Mononuclear cell (primary cell): Measurements from ENCODE around the gene CTNNA3. TPM values are rescaled to one million over a fixed set of nuclear protein-coding genes. Genes with fewer than 3 reads are reported as not detected.

Experiments used
- H3K27me3 ChIP-seq: 2 replicates; pipeline ENCODE4 v1.6.0; 2011; ENCODE audit warnings: low read length, control low read depth; ENCODE audit not compliant: insufficient read depth
- H3K4me1 ChIP-seq: 2 replicates; pipeline ENCODE4 v1.5.1; 2011; ENCODE audit warnings: mild to moderate bottlenecking, low read length, control low read depth; ENCODE audit not compliant: insufficient read depth
- H3K4me3 ChIP-seq: 2 replicates; pipeline ENCODE4 v1.5.1; 2011; ENCODE audit warnings: mild to moderate bottlenecking, low read length, moderate library complexity
- H3K9me3 ChIP-seq: 2 replicates; pipeline ENCODE4 v1.5.1; 2011; ENCODE audit warnings: low read depth, mild to moderate bottlenecking, control low read depth, low read length
- total RNA-seq: library from RNA; depleted of rRNA; stranded (reverse); fragments of >200 nt; gene quantifications from one replicate; pipeline ENCODE4 v1.2.3, GENCODE V29; 2012

Gene CTNNA3
- total RNA-seq, 1 donor: 0.42 TPM

- Histone ChIP-seq H3K9me3 (no peaks in the 10 kb centered on the region), H3K4me3 (no peak overlapping the region), H3K27me3 (no peaks in the 10 kb centered on the region), H3K4me1 (no peaks in the 10 kb centered on the region)
Measured at GRCh38 chr10:66192162-66192831, 1503.7 kb downstream of the CTNNA3 start.

- Histone ChIP-seq H3K4me1 (no peaks in the 10 kb centered on the region), H3K27me3 (no peaks in the 10 kb centered on the region), H3K4me3 (no peak overlapping the region), H3K9me3 (no peaks in the 10 kb centered on the region)
Measured at GRCh38 chr10:66190413-66190812, 1505.6 kb downstream of the CTNNA3 start.

GRCh38 chr10:66189271-66189670, 1506.7 kb downstream of the CTNNA3 start:
- Histone ChIP-seq H3K27me3 (no peaks in the 10 kb centered on the region), H3K4me3 (no peak overlapping the region), H3K9me3 (no peaks in the 10 kb centered on the region), H3K4me1 (no peaks in the 10 kb centered on the region)

- no peak overlapping the region for H3K4me3 ChIP-seq
Measured at GRCh38 chr10:66187053-66187733, 1508.8 kb downstream of the CTNNA3 start.

GRCh38 chr10:66183028-66183427, 1513.0 kb downstream of the CTNNA3 start:
- Histone ChIP-seq H3K9me3 (no peaks in the 10 kb centered on the region), H3K4me3 (no peak overlapping the region), H3K27me3 (no peaks in the 10 kb centered on the region), H3K4me1 (no peaks in the 10 kb centered on the region)

More at GRCh38 chr10:66187053-66187733, 1508.8 kb downstream of the CTNNA3 start:
- Histone ChIP-seq H3K4me1 (no peaks in the 10 kb centered on the region), H3K9me3 (no peaks in the 10 kb centered on the region), H3K27me3 (no peaks in the 10 kb centered on the region)

- Histone ChIP-seq H3K9me3 (no peaks in the 10 kb centered on the region), H3K4me1 (no peaks in the 10 kb centered on the region), H3K27me3 (no peaks in the 10 kb centered on the region), H3K4me3 (no peak overlapping the region)
Measured at GRCh38 chr10:66180581-66181318, 1515.2 kb downstream of the CTNNA3 start.

- Histone ChIP-seq H3K4me1 (no peaks in the 10 kb centered on the region), H3K27me3 (no peaks in the 10 kb centered on the region), H3K4me3 (no peak overlapping the region), H3K9me3 (no peaks in the 10 kb centered on the region)
Measured at GRCh38 chr10:66180021-66180420, 1516.0 kb downstream of the CTNNA3 start.

- H3K27me3 ChIP-seq: no peaks in the 10 kb centered on the region
- no peaks in the 10 kb centered on the region for H3K9me3 ChIP-seq
- H3K4me3 ChIP-seq: no peak overlapping the region
- H3K4me1 ChIP-seq: no peaks in the 10 kb centered on the region
Measured at GRCh38 chr10:66176772-66177171, 1519.2 kb downstream of the CTNNA3 start.

GRCh38 chr10:66167816-66168215, 1528.2 kb downstream of the CTNNA3 start:
- H3K9me3 ChIP-seq: no peaks in the 10 kb centered on the region
- H3K27me3 ChIP-seq: no peaks in the 10 kb centered on the region
- H3K4me3 ChIP-seq: no peak overlapping the region
- no peaks in the 10 kb centered on the region for H3K4me1 ChIP-seq

- Histone ChIP-seq H3K4me3 (no peak overlapping the region), H3K9me3 (no peaks in the 10 kb centered on the region), H3K27me3 (no peaks in the 10 kb centered on the region), H3K4me1 (no peaks in the 10 kb centered on the region)
Measured at GRCh38 chr10:66162560-66163143, 1533.3 kb downstream of the CTNNA3 start.

GRCh38 chr10:66151346-66151745, 1544.6 kb downstream of the CTNNA3 start:
- H3K4me3 ChIP-seq: no peak overlapping the region
- H3K9me3 ChIP-seq: no peaks in the 10 kb centered on the region
- no peaks in the 10 kb centered on the region for H3K4me1 ChIP-seq
- H3K27me3 ChIP-seq: no peaks in the 10 kb centered on the region

- no peaks in the 10 kb centered on the region for H3K9me3 ChIP-seq
- H3K27me3 ChIP-seq: no peaks in the 10 kb centered on the region
- no peak overlapping the region for H3K4me3 ChIP-seq
- H3K4me1 ChIP-seq: no peaks in the 10 kb centered on the region
Measured at GRCh38 chr10:66148312-66148711, 1547.7 kb downstream of the CTNNA3 start.

GRCh38 chr10:66144016-66144415, 1552.0 kb downstream of the CTNNA3 start:
- H3K9me3 ChIP-seq: no peaks in the 10 kb centered on the region

GRCh38 chr10:66102756-66103155, 1593.2 kb downstream of the CTNNA3 start:
- Histone ChIP-seq H3K27me3 (no peaks in the 10 kb centered on the region), H3K4me3 (no peak overlapping the region), H3K9me3 (no peaks in the 10 kb centered on the region), H3K4me1 (no peaks in the 10 kb centered on the region)

More at GRCh38 chr10:66144016-66144415, 1552.0 kb downstream of the CTNNA3 start:
- no peak overlapping the region for H3K4me3 ChIP-seq
- no peaks in the 10 kb centered on the region for H3K27me3 ChIP-seq
- no peaks in the 10 kb centered on the region for H3K4me1 ChIP-seq
